HCT116 (cell line): ENCODE results near the gene ADGRV1. TPM values are rescaled to one million over a fixed set of nuclear protein-coding genes. Genes with fewer than 3 reads are reported as not detected.

Source experiments
- ATAC-seq: fragments of 200-7000 bp; cut with Tn5 transposase; 2 replicates; pipeline ENCODE4 v1.9.1; 2020; ENCODE audit warnings: mild to moderate bottlenecking, moderate library complexity
- BruUV-seq: library from RNA; stranded (reverse); fragments of 400-500 nt; replicated peaks from 2 replicates; lab custom pipeline; 2021; lab: Mats Ljungman, UMichigan
- CTCF ChIA-PET: fragments of 300-600 bp; sonication (Branson Sonifier 250); formaldehyde crosslinking; loops from one replicate; lab custom pipeline; 2021; ENCODE audit warnings: antibody characterized with exemption; lab: Charles Lee
- POLR2A ChIA-PET: fragments of 300-600, 350-600 bp; sonication (Branson Sonifier 250); formaldehyde crosslinking; loops from one replicate; lab custom pipeline; 2021; ENCODE audit warnings: antibody characterized with exemption; lab: Charles Lee
- RAD21 ChIA-PET, 2 experiments: fragments of 300-600 bp; sonication (Branson Sonifier 250); formaldehyde crosslinking; loops; one replicate each; lab custom pipeline; 2023; ENCODE audit warnings: low total read pairs in 2 of 2; ENCODE audit not compliant: uncharacterized antibody in 2 of 2, unreplicated experiment in 2 of 2, low non-redundant PET in 1 of 2; lab: Charles Lee
- DNase-seq: peaks from one replicate; pipeline ENCODE4 v3.0.0-alpha.2; 2010; ENCODE audit warnings: low read depth, low spot score
- H2AFZ ChIP-seq: fragments of 200-600 bp; shearing (Covaris generic), sonication (generic); 2 replicates; pipeline ENCODE4 v1.6.1; 2017; ENCODE audit warnings: low read depth, mixed run types, mixed read lengths, antibody characterized with exemption, low read length; ENCODE audit not compliant: poor library complexity, severe bottlenecking
- H3K27ac ChIP-seq: 2 replicates; pipeline ENCODE4 v1.5.1; 2012; ENCODE audit warnings: low read depth, low read length
- H3K27me3 ChIP-seq: fragments of 200-600 bp; sonication (generic); 2 replicates; pipeline ENCODE4 v1.6.1; 2016; ENCODE audit warnings: mixed run types, low read length, mixed read lengths; ENCODE audit not compliant: insufficient read depth
- H3K36me3 ChIP-seq, 2 experiments: fragments of 200-500 bp in 1 of 2; fragments of 200-600 bp in 1 of 2; sonication (Bioruptor generic) in 1 of 2; sonication (generic) in 1 of 2; 2 replicates each; pipeline versions ENCODE4 v1.5.1 to v1.6.1; 2014 to 2016; ENCODE audit warnings: low read length in 2 of 2, inconsistent platforms in 1 of 2, mixed read lengths in 1 of 2, mixed run types in 1 of 2; ENCODE audit not compliant: insufficient read depth in 2 of 2, control insufficient read depth in 1 of 2
- H3K4me1 ChIP-seq, 2 experiments: fragments of 200-600 bp in 1 of 2; sonication (generic) in 1 of 2; 2 replicates each; pipeline versions ENCODE4 v1.5.1 to v1.6.1; 2012 to 2017; ENCODE audit warnings: low read length in 2 of 2, inconsistent platforms in 1 of 2, mild to moderate bottlenecking in 1 of 2, mixed read lengths in 1 of 2, mixed run types in 1 of 2, moderate library complexity in 1 of 2; ENCODE audit not compliant: insufficient read depth in 2 of 2, control insufficient read depth in 1 of 2
- H3K4me2 ChIP-seq: fragments of 200-600 bp; sonication (generic); 2 replicates; pipeline ENCODE4 v1.6.1; 2017; ENCODE audit warnings: mixed run types, low read length, mixed read lengths
- H3K4me3 ChIP-seq, 2 experiments: fragments of 200-600 bp in 1 of 2; sonication (generic) in 1 of 2; replicated peaks in 1 of 2; 2 replicates each; pipeline ENCODE4 v1.5.1; 2011 to 2016; ENCODE audit warnings: low read length in 2 of 2, control low read depth in 1 of 2, low read depth in 1 of 2, mild to moderate bottlenecking in 1 of 2, mixed read lengths in 1 of 2, mixed run types in 1 of 2
- H3K79me2 ChIP-seq: fragments of 200-600 bp; sonication (generic); 2 replicates; pipeline ENCODE4 v1.6.1; 2017; ENCODE audit warnings: mild to moderate bottlenecking, mixed run types, low read length, moderate library complexity, mixed read lengths; ENCODE audit not compliant: insufficient read depth
- H3K9ac ChIP-seq: fragments of 200-600 bp; sonication (generic); 2 replicates; pipeline ENCODE4 v1.6.1; 2016; ENCODE audit warnings: low read length, mixed read lengths
- H3K9me2 ChIP-seq: fragments of 200-600 bp; sonication (generic), shearing (Covaris generic); 2 replicates; pipeline ENCODE4 v1.6.1; 2017; ENCODE audit warnings: mixed run types, mild to moderate bottlenecking, moderate library complexity; ENCODE audit not compliant: insufficient read depth
- H3K9me3 ChIP-seq, 2 experiments: fragments of 200-500 bp in 1 of 2; fragments of 200-600 bp in 1 of 2; sonication (Bioruptor generic) in 1 of 2; sonication (generic) in 1 of 2; 2 replicates each; pipeline ENCODE4 v1.6.1; 2014 to 2017; ENCODE audit warnings: low read length in 2 of 2, mixed read lengths in 2 of 2, inconsistent platforms in 1 of 2, low read depth in 1 of 2, mild to moderate bottlenecking in 1 of 2, mixed run types in 1 of 2, moderate library complexity in 1 of 2; ENCODE audit not compliant: control insufficient read depth in 1 of 2, insufficient read depth in 1 of 2
- H4K20me1 ChIP-seq: fragments of 200-600 bp; sonication (generic), shearing (Covaris generic); 2 replicates; pipeline ENCODE4 v1.6.1; 2017; ENCODE audit warnings: mixed run types, mild to moderate bottlenecking, moderate library complexity; ENCODE audit not compliant: insufficient read depth
- CBX3 ChIP-seq: IDR thresholded peaks from 2 replicates; pipeline ENCODE4 v1.6.1; 2012; ENCODE audit warnings: low read depth
- EGR1 ChIP-seq: IDR thresholded peaks from 2 replicates; pipeline ENCODE4 v1.6.1; 2012; ENCODE audit warnings: low read depth
- ELF1 ChIP-seq: IDR thresholded peaks from 2 replicates; pipeline ENCODE4 v1.6.1; 2012; ENCODE audit warnings: low read depth, borderline replicate concordance
- EZH2phosphoT487 ChIP-seq: fragments of 200-600 bp; IDR thresholded peaks from 2 replicates; pipeline ENCODE4 v1.6.1; 2018; ENCODE audit warnings: antibody characterized with exemption, borderline replicate concordance
- JUND ChIP-seq: IDR thresholded peaks from 2 replicates; pipeline ENCODE4 v1.6.1; 2012
- POLR2AphosphoS5 ChIP-seq: IDR thresholded peaks from 2 replicates; pipeline ENCODE4 v1.6.1; 2011; ENCODE audit warnings: mild to moderate bottlenecking, low read depth, low read length, moderate library complexity
- SIN3A ChIP-seq: IDR thresholded peaks from 2 replicates; pipeline ENCODE4 v1.6.1; 2012; ENCODE audit warnings: low read depth
- intact Hi-C: fragments of 100-400 bp; cut with micrococcal nuclease; formaldehyde crosslinking; loops from 2 replicates; pipeline ENCODE4 v1.10.0; 2022
- total RNA-seq: library from RNA; stranded (reverse); gene quantifications from one replicate; pipeline ENCODE4 v1.2.1, GENCODE V29; 2021; ENCODE audit not compliant: unreplicated experiment
- TF ChIP-seq, protein P1 (sequence below): IDR thresholded peaks from 2 replicates; pipeline ENCODE4 v1.6.1; 2012; ENCODE audit warnings: low read depth
- TF ChIP-seq, protein P2 (sequence below), 3 experiments: fragments of 200-600 bp in 1 of 3; sonication (generic) in 1 of 3; IDR thresholded peaks in 2 of 3; conservative IDR thresholded peaks in 1 of 3; 2 replicates each; pipeline ENCODE4 v1.5.1; 2012 to 2017; ENCODE audit warnings: low read depth in 2 of 3, low read length in 2 of 3, antibody characterized with exemption in 1 of 3, borderline replicate concordance in 1 of 3, control low read depth in 1 of 3, mild to moderate bottlenecking in 1 of 3, mixed read lengths in 1 of 3, mixed run types in 1 of 3, moderate library complexity in 1 of 3; ENCODE audit not compliant: insufficient read depth in 1 of 3

Gene ADGRV1
- total RNA-seq, 1 experiment from 2014 or later, result 6.0 TPM

DNA sequence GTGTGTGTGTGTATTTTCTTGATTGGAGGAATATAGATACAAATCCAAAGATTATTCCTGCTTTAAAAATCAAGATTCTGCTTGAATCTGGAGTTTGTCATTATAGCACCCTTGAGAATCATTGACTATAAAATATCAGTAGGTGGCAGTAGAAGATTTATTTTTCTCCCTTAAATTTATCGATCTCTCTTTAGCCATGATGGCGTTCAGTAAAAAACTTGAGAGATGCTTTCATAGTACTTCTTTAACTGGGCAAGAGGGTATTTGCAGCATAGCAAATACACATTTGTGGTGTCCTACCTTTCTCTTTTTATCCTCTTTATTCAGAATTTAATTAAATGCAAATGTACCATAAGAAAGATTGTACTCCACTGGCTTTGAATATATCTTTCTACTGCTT is 307.7 kb downstream of the ADGRV1 start (continued):
- TF ChIP-seq, protein P1, sequence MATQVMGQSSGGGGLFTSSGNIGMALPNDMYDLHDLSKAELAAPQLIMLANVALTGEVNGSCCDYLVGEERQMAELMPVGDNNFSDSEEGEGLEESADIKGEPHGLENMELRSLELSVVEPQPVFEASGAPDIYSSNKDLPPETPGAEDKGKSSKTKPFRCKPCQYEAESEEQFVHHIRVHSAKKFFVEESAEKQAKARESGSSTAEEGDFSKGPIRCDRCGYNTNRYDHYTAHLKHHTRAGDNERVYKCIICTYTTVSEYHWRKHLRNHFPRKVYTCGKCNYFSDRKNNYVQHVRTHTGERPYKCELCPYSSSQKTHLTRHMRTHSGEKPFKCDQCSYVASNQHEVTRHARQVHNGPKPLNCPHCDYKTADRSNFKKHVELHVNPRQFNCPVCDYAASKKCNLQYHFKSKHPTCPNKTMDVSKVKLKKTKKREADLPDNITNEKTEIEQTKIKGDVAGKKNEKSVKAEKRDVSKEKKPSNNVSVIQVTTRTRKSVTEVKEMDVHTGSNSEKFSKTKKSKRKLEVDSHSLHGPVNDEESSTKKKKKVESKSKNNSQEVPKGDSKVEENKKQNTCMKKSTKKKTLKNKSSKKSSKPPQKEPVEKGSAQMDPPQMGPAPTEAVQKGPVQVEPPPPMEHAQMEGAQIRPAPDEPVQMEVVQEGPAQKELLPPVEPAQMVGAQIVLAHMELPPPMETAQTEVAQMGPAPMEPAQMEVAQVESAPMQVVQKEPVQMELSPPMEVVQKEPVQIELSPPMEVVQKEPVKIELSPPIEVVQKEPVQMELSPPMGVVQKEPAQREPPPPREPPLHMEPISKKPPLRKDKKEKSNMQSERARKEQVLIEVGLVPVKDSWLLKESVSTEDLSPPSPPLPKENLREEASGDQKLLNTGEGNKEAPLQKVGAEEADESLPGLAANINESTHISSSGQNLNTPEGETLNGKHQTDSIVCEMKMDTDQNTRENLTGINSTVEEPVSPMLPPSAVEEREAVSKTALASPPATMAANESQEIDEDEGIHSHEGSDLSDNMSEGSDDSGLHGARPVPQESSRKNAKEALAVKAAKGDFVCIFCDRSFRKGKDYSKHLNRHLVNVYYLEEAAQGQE, result no peak
- TF ChIP-seq, protein P2, sequence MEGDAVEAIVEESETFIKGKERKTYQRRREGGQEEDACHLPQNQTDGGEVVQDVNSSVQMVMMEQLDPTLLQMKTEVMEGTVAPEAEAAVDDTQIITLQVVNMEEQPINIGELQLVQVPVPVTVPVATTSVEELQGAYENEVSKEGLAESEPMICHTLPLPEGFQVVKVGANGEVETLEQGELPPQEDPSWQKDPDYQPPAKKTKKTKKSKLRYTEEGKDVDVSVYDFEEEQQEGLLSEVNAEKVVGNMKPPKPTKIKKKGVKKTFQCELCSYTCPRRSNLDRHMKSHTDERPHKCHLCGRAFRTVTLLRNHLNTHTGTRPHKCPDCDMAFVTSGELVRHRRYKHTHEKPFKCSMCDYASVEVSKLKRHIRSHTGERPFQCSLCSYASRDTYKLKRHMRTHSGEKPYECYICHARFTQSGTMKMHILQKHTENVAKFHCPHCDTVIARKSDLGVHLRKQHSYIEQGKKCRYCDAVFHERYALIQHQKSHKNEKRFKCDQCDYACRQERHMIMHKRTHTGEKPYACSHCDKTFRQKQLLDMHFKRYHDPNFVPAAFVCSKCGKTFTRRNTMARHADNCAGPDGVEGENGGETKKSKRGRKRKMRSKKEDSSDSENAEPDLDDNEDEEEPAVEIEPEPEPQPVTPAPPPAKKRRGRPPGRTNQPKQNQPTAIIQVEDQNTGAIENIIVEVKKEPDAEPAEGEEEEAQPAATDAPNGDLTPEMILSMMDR (IDR thresholded peaks at IDR 0.05 in 2 of 3, conservative IDR thresholded peaks at IDR 0.05 in 1 of 3; ENCODE audit: borderline replicate concordance in 1 of 3, insufficient read depth in 1 of 3, low read depth in 2 of 3, low read length in 2 of 3), result peak; percentile 29 to 66 (median 65); a peak in 4 of 6 replicates
- TF ChIP-seq CBX3 (no peak), ELF1 (no peak)

DNA sequence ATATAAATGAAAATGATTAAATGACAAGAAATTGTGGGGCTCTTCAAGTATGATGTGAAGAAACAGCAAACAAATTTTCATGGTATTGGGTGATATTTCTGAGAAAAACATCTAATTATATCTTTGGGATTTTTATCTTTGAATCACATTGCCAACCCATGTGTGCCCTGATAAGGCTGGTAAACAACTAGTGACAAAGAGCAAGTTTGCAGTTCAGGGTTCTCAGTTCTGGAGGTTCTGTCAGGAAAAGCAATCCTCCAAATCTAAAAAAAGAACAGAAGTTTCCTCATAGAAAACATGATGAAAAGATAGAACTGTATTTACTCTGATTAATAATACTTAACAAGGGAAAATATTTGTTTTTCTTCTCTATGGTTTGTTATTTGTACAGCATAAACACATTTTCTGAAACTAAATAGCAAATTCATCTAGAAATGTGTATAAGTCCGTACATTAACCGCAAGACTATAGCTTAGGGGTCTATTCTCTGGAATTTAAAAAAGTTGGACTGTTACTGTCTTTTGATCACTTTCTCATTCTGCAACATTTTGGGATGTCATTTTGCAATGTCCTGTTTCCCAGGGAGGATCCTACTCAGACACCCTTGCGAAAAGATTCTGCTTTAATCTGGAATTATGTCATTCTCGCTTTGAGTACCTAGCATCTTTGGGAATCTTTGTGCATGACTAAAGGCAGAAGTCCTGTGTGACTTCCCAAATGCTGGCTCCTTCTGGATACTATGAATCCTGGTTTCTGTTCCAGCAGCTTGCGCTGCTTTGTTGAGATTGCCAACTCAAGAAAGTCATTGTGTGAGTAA is 308.5 kb downstream of the ADGRV1 start:
- ChIA-PET POLR2A (no interaction called here), CTCF (interaction anchor here (1.1 to 3.0 kb wide), 5 partner anchors 10 to 552 kb away, joined by 3 to 44 read pairs (median 7); no protein-coding TSS in a partner anchor), RAD21 (interaction anchor here (0.6 to 1.4 kb wide), 2 partner anchors 518 kb away, joined by 3 to 4 read pairs; no protein-coding TSS in a partner anchor)
- no peak overlapping the region for H3K27ac ChIP-seq
- BruUV-seq, result no TSS peak
- no peaks in the 10 kb centered on the region for H3K9me3 ChIP-seq
- H3K79me2 ChIP-seq, result no peaks in the 10 kb centered on the region
- intact Hi-C loops, result loop anchor here (2.0 to 10.0 kb wide), 4 partner anchors 235 to 552 kb away; partner anchors contain the start of gene ARRDC3
- no peak for ATAC-seq
- H3K27me3 ChIP-seq, result no peaks in the 10 kb centered on the region
- no peaks in the 10 kb centered on the region for H4K20me1 ChIP-seq
- H3K4me3 ChIP-seq, result no peak overlapping the region
- H3K36me3 ChIP-seq, result no peaks in the 10 kb centered on the region
- no peaks in the 10 kb centered on the region for H3K4me1 ChIP-seq
- H3K9me2 ChIP-seq, result no peaks in the 10 kb centered on the region
- no peak for DNase-seq
- H2AFZ ChIP-seq, result peak overlapping the region; percentile 79
- TF ChIP-seq EZH2phosphoT487 (no peak), JUND (no peak), EGR1 (no peak), CBX3 (no peak), POLR2AphosphoS5 (no peak), SIN3A (no peak)
- H3K9ac ChIP-seq, result no peak overlapping the region
- H3K4me2 ChIP-seq, result peak overlapping the region; percentile 44; the same call in 1 of the 2 replicates
